ENCODE data around the gene DSCAML1.

GRCh38 chr11:117717485-117718314 is 79.3 kb downstream of the DSCAML1 start:
- no peak for TF ChIP-seq POLR2A (IDR thresholded peaks at IDR 0.05)
- TF ChIP-seq, protein P1, sequence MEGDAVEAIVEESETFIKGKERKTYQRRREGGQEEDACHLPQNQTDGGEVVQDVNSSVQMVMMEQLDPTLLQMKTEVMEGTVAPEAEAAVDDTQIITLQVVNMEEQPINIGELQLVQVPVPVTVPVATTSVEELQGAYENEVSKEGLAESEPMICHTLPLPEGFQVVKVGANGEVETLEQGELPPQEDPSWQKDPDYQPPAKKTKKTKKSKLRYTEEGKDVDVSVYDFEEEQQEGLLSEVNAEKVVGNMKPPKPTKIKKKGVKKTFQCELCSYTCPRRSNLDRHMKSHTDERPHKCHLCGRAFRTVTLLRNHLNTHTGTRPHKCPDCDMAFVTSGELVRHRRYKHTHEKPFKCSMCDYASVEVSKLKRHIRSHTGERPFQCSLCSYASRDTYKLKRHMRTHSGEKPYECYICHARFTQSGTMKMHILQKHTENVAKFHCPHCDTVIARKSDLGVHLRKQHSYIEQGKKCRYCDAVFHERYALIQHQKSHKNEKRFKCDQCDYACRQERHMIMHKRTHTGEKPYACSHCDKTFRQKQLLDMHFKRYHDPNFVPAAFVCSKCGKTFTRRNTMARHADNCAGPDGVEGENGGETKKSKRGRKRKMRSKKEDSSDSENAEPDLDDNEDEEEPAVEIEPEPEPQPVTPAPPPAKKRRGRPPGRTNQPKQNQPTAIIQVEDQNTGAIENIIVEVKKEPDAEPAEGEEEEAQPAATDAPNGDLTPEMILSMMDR (IDR thresholded peaks at IDR 0.05): no peak

All from uterus (tissue), 2 donors.